ENCODE results near the gene ARHGAP27. TPM values are rescaled to one million over a fixed set of nuclear protein-coding genes. Genes with fewer than 3 reads are reported as not detected.
A peak's percentile ranks its signal among the peaks of the same experiment; 100 is the strongest.
"Not testable (repeated sequence)": the region's sequence is repeated elsewhere in the genome, so short reads cannot be mapped to it uniquely, and the experiment has no call there.

The ARHGAP27 gene
- total RNA-seq, 4 donors from 2014 or later: 194 to 489 (median 294) TPM

DNA sequence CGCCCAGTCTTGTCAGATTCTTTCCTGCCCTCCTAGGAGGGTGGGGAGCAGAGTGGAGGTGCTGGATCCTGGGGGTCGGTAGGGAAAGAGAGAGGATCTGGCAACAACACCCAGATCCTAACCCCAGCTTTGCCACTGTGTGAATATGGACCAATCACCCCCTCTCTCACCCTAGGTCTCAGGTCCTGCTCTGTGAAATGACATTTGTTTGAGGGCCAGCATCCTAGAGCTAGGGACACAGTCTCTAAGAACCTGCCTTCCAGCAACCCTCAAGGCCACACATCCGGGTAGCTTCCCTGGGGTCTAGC lies 87.5 kb downstream of the ARHGAP27 start:
- DNase-seq: peak; percentile 4
- no peak overlapping the region for H3K4me3 ChIP-seq
- peaks cover 0 to 18% (median 6%) of the 10 kb centered on the region in 4 donors for H3K4me1 ChIP-seq
- H3K36me3 ChIP-seq: no peaks in the 10 kb centered on the region
- peak overlapping the region; percentile 32 to 39 (median 36) for H3K27ac ChIP-seq
- in situ Hi-C loops (cut with MboI; ENCODE audit: low pct_ligation_motif_present in 1 of 4, low pct_unique_long_range_greater_than_20kb in 1 of 4, low sequenced_read_pairs in 3 of 4) (no loop called here), intact Hi-C loops (cut with DNase I; ENCODE audit: low total_unique reads) (no loop called here)
- H3K9me3 ChIP-seq: no peaks in the 10 kb centered on the region
- TF ChIP-seq POLR2A (IDR thresholded peaks at IDR 0.05) (no peak), EP300 (IDR thresholded peaks at IDR 0.05; ENCODE audit: low read depth) (no peak), POLR2AphosphoS5 (IDR thresholded peaks at IDR 0.05) (no peak)
- TF ChIP-seq, protein P1, sequence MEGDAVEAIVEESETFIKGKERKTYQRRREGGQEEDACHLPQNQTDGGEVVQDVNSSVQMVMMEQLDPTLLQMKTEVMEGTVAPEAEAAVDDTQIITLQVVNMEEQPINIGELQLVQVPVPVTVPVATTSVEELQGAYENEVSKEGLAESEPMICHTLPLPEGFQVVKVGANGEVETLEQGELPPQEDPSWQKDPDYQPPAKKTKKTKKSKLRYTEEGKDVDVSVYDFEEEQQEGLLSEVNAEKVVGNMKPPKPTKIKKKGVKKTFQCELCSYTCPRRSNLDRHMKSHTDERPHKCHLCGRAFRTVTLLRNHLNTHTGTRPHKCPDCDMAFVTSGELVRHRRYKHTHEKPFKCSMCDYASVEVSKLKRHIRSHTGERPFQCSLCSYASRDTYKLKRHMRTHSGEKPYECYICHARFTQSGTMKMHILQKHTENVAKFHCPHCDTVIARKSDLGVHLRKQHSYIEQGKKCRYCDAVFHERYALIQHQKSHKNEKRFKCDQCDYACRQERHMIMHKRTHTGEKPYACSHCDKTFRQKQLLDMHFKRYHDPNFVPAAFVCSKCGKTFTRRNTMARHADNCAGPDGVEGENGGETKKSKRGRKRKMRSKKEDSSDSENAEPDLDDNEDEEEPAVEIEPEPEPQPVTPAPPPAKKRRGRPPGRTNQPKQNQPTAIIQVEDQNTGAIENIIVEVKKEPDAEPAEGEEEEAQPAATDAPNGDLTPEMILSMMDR (IDR thresholded peaks at IDR 0.05): no peak
- WGBS, 2 donors (ENCODE audit: low coverage in 1 of 2): 40 to 70% methylated on average over 1 to 3 of the region's 3 CpGs
- H3K27me3 ChIP-seq: no peaks in the 10 kb centered on the region

DNA sequence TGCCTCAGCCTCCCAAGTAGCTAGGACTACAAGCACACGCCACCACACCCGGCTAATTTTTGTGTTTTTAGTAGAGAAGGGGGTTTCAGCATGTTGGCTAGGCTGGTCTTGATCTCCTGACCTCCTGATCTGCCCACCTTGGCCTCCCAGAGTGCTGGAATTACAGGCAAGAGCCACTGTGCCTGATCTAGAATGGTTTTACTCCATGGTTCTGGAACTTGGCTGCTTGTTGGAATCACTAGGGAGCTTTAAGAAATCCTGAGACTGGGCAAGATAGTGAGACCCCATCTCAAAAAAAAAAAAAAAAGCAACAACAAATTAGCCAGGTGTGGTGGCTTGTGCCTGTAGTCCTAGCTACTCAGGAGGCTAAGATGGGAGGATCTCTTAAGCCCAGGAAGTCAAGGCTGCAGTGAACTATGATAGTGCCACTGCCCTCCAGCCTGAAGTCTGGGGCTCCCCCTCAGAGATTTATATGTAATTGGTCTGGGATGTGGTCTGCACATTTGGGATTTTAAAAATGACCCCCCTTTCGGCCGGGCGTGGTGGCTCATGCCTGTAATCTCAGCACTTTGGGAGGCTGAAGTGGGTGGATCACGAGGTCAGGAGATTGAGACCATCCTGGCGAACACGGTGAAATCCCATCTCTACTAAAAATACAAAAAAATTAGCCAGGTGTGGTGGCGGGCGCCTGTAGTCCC lies 88.6 kb downstream of the ARHGAP27 start:
- peaks cover 0 to 18% (median 6%) of the 10 kb centered on the region in 4 donors for H3K4me1 ChIP-seq
- 93% methylated on average over 10 of the region's 10 CpGs; no CpG with 5 or more reads in 1 of the 2 donors for WGBS, 2 donors (ENCODE audit: low coverage in 1 of 2)
- H3K4me3 ChIP-seq; H3K9me3 ChIP-seq; H3K27me3 ChIP-seq; in situ Hi-C loops (cut with MboI; ENCODE audit: low pct_ligation_motif_present in 1 of 4, low pct_unique_long_range_greater_than_20kb in 1 of 4, low sequenced_read_pairs in 3 of 4); intact Hi-C loops (cut with DNase I; ENCODE audit: low total_unique reads); H3K36me3 ChIP-seq; DNase-seq; H3K27ac ChIP-seq: not testable (repeated sequence)

Other genes with a start within 250 kb of the ARHGAP27 start
- 10 to 100 TPM in 2 of 4 donors, 1 to 10 TPM in 2; 1.2 to 17.5 (median 10.6) TPM for gene FMNL1, start 211.0 kb downstream of the ARHGAP27 start, total RNA-seq
- under 1 TPM in 1 of 4 donors, not detected in 3; 0.48 TPM for gene SPATA32, start 170.8 kb downstream of the ARHGAP27 start, total RNA-seq
- 10 to 100 TPM; 13.0 to 33.7 (median 18.7) TPM for gene MAP3K14, start 115.8 kb downstream of the ARHGAP27 start, total RNA-seq
- 100 to 1,000 TPM in 1 of 4 donors, 10 to 100 TPM in 3; 43.6 to 111 (median 47.6) TPM for gene PLEKHM1, start 57.9 kb upstream of the ARHGAP27 start, total RNA-seq